Suppressor macrophage treated with lipopolysaccharide for 4 hours (primary cell): ENCODE data around the gene SLC40A1.

ENCODE experiments used
- DNase-seq: peaks from one replicate; pipeline ENCODE4 v3.0.0-alpha.2; 2020

Gene SLC40A1

DNA sequence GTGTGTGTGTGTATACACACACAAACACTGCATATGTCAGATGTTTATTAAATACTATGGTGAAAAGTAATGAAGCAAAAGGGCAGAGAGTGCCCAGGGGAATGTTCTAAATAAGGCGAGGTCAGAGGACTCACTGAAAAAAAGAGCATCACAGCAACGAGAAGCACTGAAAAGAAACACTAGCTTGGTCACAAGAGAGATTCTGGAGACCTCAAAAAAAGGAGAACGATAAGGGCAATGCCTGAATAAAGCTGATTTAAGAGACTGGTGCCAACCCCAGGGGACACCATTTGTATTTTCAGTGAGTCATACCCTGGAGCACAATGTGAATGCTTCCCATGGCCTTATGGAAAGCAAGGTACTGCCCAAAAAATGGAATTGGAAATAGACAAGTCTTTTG, 14.5 kb downstream of the SLC40A1 start:
- no peak for DNase-seq

DNA sequence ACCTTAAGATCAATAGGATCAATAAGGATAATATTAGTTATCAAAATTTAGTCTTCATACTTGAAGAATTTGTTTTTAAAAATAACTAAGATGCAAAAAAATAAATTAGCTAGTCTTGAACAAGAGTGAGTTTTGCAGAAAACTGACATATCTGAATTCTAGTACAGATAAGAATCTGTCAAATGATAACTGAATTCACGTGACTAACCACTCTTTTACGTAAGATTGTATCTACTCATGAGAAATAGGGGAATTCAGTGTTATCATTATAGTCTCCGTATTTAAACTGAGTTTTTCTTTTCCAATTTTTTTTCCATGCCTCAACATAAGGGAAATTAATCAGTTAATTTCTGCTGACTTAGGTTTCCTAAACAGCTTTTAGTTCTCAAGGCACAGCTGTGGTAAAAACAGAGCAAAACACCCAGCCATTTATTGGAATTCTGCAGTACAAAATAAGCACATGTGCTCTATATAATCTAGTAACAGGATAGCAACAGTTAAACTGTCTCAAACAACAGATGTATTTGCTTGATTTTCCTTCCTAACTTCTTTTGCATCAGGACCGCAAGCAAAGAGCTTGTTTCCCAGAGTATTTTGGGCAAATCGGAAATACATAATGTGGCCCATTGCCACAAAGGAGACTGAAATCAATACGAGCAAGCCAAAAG, 19.1 kb downstream of the SLC40A1 start:
- no peak for DNase-seq

DNA sequence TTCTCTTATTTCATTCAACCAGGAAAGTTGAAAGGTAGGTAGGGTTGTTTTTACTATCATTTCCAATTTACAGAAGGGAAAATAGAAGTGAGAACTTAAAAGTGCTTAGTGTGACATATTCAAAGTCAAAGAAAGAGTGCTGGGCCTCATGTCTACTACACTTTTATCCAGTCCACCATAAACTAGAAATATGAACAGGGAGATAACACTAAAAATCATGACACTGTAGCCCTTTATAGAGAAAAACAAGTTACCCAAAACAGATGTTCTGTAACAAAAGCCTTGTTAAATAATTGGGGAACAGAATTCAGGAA, 20.4 kb downstream of the SLC40A1 start:
- DNase-seq, result no peak

DNA sequence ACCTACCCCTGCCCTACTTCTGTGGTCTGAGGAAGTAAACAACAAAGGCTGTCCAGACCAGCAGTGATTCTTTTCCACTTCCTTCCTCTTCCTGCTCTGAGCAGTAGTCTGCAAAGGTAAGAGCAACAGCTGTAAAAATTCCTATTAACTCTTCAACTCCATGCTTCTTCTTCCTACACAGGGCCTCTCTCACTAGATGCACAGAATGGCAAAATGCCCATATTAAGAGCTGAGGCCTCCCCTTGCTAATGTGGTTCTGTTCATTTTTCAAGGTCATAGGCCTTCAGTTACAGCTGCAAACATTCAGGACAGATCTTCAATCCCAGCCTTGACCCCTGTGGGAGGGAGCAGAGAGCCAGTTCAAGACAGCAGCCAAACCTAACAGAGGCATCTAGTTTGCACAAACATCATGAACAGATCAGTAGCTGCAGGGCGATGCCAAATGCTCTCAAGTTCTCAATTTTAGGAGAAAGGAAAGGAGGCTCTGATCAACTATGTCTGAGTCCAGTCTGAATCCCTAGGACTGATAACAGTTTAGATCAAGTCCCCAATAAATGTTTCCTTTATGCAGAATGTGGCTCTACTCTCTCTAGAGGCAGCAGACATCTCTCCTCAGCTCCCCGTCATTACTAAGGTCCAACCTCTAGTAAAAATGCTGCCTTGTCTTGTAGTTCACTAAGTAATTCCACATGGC, 20.9 kb downstream of the SLC40A1 start:
- no peak for DNase-seq

DNA sequence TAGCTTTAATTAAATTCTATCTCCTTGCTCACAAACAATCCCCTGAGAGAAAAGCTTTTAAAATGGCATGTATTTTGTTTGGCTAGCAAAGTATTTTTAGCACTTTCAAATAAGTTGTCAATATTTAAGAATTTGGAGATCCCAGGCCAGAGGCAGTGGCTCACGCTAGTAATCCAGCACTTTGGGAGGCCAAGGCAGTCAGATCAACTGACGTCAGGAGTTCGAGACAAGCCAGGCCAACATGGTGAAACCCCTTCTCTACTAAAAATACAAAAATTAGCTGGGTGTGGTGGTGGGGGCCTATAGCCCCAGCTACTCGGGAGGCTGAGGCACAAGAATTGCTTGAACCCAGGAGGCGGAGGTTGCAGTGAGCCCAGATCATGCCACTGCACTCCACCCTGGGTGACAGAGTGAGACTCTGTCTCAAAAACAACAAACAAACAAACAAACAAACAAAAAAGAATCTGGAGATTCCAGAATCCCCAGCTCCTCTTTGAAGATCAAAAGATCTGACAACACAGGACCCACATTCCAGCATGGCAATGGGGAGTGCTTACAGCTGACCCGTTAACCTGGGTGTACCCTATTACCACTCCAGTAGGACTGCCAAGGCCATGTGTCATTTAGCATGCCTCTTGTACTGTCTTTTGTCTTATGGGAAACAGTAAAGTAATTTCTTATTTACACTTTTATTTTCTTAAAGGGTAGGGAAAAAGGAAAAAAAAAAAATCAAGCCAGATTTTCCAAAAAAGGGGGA, 21.9 kb downstream of the SLC40A1 start:
- no peak for DNase-seq

DNA sequence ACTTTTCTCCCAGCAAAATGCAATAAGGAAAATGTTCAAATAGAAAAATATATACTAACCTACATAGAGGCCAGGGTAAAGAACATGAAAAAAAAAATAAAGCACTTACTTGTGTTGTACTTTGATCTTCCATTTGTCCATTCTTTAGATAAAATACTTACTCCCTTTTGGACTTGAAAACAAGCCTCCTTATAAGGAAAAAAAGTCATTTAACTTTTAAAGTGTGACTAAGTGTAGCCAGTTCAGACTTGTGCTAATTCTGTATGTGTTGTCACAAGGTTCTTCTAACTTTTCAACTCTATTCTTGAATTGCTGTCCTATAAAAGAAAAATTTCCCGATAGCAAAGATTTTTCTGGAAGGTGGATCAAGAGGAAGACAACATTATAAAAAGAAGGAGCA, 23.2 kb downstream of the SLC40A1 start:
- no peak for DNase-seq

DNA sequence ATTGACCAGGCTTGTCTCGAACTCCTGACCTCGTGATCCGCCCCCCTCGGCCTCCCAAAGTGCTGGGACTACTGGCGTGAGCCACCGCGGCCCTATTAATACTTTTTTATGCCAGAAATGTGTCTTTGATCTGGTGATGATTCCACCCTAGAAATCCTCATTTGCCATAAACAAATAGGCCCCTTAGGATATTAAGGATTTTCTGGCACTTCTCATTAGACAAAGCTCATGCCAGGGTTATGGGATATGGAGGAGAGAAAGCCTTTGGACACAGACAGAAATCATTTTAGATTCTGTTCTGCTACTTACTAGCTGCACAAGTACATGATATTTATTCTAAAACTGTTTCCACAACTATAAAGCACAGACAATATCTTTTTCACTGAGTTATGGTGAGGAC, 24.1 kb downstream of the SLC40A1 start:
- DNase-seq, result no peak

DNA sequence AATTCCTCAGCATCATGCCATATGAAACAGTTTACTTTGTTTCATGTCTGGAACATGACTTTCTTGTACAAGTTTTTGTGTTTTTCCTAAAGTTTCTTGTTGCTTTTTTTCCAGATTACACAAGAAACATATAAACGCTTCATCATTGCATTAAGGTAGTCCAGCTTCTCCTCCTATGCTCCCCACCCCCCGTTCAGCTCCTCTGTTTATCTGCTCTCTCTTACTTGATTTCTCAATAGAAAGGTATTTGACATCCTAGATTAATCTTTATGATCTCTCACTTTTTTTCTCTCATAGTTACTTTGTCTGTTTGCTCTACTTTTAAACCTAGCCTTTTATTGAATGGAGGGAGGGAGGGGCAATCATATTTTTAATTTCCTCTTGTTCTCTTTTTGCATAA, 25.4 kb downstream of the SLC40A1 start:
- DNase-seq, result no peak

DNA sequence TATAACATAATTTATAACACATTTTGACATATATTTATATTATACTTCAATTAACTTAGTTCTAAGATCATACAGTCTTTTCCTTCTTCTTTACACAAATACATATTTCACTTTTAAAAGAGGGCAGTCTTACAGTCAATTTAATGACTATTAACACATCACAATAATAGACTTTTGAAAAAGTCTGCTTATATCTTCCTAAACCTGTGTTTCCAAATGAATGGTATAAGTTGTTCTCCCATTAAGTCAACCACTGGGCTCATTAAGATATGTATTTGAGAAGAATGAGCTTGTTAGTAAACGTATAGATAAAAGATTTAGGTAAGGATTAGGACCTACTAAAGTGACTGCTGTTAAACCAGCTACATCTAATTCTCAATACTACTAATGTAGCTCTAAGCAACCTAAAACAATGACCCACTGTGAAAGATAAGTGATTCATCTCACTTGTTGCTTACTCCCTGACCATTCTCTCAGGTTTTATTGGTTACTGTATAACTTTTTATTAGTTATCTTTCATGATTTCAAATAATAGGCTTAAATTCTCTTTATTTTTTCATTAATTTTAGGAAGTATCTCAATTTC, 27.0 kb downstream of the SLC40A1 start:
- DNase-seq, result no peak

DNA sequence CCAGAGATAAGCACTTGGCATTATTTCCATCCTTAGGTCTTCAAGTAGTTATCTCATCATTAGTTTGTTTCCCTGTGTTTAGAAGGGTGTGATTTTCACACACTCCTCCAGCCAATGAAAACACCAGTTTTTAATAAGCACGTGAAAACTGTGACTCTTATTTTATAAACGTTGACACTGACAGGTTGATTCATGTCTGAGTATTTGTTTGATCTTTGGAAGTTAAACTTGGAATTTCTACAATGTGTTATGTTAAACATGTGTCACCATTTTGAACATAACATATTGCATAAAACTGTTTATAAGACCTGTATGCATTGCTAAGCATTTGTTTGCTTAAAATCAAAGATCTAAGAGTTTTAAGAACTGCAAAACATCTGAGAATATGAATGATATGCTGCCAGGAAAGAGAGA, 27.6 kb downstream of the SLC40A1 start:
- no peak for DNase-seq

DNA sequence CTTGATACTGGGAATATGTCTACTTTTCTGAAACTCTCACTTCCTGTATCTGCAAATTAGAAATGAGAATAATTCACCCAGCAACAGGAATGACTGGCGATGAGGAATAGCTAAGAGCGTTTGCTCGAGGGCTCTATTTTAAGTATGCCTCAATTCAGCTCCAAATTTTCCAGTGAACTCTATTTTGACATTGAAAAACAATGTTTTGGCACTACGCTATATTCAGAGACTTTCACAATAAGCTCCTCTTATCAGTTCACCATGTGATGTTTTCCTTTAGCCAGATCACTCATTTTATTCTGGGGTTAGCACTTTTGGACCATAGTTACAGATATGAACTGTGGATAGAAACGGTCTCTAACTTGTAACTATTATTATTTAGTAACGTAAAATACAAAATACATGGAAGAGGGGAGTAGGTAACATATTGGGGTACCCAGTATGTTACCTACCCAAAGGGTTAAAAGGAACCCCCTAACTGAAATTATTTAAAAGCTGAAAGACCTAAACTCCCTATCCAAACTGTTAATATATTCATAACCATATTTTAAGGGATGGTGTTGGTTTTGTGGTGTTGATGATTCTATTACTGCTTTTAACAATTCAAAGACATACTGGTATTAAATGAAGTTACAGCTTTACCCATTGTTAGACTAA, 28.1 kb downstream of the SLC40A1 start:
- DNase-seq, result no peak

DNA sequence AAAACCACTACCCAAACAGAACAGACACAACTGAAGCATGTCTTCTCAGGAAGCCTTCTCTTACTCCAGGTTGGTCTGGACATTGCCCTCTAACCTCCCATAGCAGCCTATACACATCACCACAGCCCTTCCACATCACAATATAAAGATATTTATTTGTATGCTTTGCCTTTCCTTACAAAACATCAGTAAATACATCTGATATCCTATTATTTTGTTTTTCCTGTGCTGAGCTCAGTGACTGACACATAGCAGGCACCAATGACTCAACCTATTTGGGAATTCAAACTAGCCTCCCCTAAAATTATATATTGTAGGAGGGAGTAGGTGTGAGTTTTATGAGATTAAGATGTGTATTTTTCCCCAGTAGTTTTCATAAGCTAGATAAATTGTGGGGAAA, 28.8 kb downstream of the SLC40A1 start:
- no peak for DNase-seq

DNA sequence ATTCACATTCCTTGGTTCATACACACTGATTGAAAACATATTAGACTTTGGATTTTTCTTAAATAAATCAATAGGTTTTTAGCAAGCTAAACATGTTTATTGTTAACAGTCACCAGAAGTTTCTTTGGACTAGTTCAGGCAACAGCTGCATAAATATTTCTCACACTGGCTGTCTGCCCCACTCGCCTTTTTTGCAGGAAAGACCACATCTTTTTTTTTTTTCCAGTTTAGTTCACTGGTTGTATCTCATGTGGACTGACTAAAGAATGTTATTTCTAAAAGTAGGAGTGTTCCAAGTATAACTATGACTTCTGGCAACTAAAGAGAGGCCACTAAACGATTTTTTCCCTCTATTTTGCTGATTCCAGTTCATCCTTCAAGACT, 31.1 kb downstream of the SLC40A1 start:
- DNase-seq, result no peak

DNA sequence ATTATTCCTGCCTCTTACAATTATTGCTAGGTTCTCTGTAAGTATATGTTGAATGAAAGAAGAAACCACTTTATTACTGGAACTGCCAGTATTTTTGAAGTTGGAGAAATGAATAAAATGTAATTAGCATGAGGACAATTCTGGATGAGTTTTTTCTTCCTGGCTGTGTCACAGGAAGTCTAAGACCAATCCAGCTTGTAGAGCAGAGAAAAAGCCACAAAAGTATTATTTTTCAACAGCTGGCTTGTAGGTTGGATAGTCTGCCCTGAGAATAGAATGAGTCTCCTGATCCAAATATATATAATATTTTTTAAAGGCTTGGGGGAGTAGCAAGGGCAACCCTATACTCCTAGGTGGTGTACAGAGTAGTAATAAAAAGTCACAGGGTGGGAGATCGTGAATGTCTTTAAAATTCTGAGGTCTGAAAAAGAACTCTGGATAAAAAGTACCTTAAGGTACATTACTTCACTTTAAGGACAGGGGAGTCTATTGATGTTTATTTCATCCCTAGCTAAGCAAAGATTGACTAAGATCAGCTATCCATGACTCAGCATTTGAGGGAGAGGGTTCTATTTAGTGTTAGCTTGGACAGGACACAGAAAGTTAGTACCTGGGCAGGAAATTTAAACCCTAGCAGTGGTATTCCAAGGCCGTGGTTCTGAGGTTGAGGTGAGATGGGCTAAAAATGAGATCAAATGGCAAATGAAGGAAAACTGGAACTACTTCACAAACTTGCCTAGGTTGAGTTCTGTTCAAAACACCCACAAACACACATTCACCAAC, 31.7 kb downstream of the SLC40A1 start:
- DNase-seq, result no peak

DNA sequence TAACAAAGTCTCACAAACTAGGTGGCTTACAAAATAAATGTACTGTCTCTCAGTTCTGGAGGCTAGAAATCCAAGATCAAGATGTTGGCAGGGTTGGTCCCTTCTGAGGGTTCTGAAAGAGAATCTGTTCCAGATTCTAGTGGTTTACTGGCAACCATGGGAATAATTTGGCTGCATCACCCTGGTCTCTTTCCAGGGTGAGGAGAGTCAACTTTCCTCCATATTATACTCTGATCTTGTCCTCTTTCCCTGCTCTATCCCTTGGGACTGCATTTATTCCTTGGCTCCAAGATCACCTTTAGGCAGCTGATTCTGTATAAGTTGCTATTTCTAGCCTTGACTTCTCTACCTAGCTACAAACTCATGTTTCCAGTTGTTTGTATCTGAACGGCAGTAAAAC, 35.2 kb downstream of the SLC40A1 start:
- no peak for DNase-seq

DNA sequence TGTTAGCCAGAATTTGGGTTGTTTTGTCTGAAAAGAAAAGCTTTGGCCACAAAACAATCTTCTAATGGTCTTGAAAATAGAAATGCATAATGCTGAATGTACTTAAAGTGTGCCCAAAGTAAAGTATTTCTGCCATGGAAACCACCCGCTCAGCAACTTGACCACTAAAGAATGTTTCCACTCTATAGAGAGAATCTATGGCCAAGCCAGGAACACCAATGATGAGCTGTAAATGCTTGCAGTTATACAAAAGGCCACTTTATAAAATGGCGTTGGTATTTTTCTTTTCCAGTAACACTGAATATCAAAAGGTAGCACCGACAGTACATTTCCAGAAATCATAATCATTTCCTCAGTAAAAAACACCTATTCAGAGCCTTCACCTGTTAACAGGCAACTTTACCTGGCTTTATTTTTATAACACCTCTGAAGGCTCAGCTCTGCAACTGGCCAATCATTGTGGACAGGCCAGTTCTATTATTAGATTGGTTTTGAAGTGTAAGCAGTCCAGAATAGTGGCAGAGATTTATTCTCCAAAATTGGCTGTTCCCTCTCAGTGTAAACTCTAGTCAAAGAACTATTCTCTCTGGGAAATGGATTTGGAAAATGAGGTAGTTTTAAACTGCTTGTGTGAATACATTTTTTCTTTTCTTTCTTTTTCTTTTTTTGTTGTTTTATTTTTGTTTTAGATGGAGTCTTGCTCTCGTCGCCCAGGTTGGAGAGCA, 36.1 kb downstream of the SLC40A1 start:
- no peak for DNase-seq

DNA sequence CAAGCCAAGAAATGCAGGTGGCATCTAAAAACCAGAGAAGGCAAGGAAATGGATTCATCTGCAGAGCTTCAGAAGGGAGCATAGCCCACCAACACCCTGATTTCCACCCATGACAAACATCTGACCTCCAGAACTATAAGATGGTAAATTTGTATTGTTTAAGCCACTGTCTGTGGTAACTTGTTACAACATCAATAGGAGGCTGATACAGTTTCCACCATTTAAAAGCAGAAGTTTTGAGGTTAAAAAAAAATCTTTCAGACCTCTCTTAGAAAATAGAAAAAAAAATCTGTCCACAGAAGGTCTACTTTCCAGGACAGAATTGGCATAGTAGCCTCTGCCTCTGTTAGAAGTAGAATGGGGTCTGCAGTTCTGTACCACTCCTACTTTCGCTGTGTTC, 37.2 kb downstream of the SLC40A1 start:
- DNase-seq, result no peak

DNA sequence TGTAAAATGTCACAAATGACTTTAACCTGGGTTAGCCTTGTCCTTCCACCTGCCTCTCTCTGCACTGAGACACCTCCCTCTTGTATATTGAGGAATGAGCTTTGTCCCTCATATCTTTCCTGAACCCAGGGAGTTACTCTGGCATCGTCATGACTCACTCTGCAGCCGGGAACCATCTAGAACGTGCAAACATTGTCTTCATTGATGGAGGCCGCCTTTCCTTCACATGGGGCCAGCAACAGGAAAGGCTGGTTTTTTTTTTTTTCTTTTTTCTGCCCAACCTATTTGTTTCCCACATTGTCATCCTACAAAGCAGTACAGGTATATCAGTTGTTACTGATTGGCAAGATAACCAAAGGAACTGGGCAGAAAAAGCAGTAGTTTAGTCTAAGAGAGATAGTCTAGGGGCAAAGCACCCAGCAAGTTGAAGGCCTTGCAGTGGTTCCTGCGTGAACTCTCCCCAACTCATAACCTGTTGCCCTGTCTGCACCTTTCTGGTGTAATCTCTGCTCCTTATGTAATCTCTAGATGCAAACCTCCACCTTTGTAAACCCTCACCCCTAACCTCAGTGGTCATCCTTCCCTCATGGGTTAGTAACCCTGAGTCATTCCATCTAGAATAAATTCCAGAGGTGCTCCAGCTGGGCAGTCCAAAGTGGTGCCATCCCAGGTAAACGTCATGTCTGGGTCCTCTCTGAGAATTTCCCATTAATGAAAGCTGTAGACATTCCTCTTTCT, 38.3 kb downstream of the SLC40A1 start:
- DNase-seq, result no peak

DNA sequence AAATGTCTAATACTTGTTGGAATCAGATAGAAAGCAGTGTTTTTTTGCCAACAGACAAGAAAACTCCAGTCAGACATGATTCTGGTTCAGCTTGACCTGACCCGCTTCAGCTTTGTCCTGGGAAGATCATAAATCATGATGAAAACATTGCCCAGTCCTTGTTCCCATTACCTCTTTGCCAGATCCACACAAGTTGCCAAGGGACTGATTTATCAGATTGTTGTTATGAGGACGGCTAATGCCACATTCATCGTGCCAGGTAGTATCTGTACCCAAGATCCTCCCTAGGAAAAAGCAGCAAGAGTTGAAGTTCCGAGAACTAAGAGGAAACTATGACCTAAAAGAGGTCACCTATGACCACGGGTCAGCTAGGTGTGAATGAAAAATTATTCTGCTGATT, 39.0 kb downstream of the SLC40A1 start:
- no peak for DNase-seq

DNA sequence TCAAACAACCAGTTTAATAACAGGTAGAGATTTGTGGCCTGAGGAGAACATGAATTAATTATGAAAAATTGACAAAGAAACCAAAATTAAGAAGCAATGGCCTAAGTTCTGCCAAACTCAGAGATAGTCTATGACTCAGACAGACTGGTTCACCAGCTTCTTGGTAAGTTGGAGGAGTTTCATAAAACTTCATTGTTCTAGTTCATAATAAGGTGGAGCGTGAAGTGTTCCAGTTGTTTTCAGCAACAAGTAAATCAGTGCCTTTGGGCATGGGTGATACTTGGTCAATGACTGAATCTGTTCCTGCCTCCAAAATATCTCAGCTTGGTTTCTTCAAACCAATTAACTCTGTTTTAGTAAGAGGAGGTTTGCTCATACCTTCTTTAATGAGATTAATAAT, 40.0 kb downstream of the SLC40A1 start:
- DNase-seq, result no peak

DNA sequence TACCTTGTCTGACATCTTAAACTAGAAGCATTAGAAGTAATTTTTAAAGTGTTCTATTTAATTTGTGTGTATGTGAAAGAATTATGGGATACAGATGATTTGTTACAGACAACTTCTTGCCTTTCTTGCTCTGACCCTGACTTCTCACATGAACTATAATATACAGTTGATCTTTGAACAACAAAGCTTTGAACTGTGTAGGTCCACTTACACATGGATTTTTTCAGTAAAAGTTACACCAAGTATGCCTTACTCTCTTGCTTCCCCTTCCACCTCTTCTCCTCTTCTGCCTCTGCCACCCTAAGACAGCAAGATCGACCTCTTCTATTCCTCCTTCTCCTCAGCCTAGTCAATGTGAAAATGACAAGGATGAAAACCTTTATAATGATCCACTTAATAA, 42.2 kb downstream of the SLC40A1 start:
- DNase-seq, result no peak
